HG03060 (cell line): Measurements from ENCODE around the gene SNX8.
"Not testable (repeated sequence)": the region's sequence is repeated elsewhere in the genome, so short reads cannot be mapped to it uniquely, and the experiment has no call there.

ENCODE experiments used
- ATAC-seq: cut with Tn5 transposase; IDR thresholded peaks from one replicate; pipeline ENCODE4 v1.9.1; 2021; ENCODE audit warnings: low read depth, moderate number of reproducible peaks; ENCODE audit not compliant: unreplicated experiment

The SNX8 gene

DNA sequence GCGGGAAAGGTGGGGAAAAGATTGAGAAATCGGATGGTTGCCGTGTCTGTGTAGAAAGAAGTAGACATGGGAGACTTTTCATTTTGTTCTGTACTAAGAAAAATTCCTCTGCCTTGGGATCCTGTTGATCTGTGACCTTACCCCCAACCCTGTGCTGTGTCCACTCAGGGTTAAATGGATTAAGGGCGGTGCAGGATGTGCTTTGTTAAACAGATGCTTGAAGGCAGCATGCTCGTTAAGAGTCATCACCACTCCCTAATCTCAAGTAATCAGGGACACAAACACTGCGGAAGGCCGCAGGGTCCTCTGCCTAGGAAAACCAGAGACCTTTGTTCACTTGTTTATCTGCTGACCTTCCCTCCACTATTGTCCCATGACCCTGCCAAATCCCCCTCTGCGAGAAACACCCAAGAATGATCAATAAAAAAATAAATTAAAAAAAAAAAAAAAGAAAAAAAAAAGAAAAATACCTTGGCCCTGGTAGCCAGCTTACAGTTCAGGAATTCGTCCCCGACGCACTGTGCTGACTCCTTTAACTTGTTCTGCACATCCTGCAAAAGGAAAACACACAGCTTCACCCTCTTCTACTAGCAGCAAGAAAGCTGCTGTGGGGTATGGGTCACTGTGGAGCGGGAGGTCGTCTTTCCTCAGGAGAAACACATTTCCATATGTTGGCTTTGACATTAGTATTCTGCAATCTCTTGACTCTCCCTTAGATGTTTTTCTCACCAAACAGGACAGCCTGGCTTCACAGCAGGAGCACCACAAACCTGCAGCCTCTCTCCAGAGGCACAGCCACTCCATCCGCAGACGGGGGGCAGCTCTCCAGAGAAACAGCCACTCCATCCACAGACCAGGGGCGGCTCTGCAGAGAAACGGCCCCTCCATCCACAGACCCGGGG, 44.9 kb downstream of the SNX8 start:
- ATAC-seq, result not testable (repeated sequence)

DNA sequence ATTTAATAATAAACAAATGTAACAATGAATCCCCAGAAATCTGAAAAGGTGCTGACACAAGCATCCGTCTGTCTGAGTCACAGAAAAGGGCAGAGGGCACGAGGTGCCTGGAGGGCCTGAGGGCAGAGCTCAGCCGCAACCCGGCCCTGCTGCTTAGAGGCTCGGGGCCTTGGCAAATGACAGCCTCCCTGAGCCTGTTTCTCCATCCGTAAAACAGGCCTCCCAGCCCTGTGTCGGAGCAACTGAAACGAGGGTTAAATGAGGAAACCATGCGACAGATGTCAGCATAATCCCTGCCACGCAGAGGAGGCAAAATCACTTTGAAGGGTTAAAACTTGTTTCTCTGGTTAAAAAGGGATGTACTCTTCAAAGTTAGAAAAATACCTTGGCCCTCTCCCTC, 47.3 kb downstream of the SNX8 start:
- ATAC-seq, result no peak

DNA sequence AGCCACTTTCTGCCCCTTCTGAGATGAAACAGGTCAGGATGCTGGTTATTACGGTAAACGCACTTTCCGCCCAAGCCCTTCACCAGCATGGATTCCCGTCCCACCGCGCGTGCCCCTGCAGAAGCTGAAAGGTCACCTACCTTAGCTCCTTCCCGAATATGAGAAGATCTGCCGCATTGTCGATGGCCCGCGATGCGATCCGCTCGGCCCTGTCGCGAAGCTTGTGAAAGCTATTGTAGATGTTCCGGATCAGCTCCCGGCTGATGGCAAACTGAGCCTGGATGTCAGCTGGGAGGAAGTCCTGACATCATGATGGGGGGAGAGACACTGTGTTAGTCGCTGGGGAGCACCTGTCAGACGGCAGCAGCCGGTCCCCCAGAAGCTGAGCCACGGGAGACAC, 50.1 kb downstream of the SNX8 start:
- ATAC-seq, result no peak

DNA sequence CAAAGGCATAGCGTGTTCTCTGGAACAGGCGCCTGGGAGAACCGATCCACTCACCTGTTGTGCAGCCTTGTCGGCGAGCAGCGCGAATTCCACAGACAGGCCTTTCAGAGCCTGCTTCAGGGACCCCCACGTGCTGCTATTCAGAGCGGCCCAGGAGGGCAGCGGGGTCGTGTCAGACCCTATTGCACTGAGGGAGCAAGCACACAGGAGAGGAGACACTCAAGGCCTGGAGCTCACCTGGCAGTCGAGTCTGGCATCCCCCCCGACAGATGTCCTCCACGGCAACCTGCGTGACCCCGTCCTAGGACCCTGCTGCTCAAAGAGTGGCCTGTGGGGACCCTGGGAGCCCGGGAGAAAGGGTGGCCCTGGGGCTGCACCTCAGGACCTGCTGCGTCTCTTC, 51.1 kb downstream of the SNX8 start:
- no peak for ATAC-seq

DNA sequence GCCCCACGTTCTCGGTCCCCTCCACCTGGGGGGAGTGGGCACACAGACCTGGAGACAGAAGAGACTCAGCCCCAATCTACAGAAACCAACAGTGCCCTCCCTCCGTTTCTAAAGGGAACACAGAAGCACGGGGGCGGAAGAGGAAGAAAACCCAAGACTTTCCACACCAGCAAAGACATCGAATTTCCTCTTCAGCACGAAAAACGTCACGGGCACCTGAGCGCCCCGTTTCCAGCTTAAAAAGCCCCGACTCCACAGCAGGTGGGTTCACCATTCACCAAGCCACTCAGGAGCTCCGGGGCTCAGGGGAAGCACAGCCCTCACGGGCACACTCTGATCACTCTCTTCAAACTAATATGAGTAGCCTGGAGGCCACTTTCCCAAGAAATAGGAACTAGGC, 52.6 kb downstream of the SNX8 start:
- no peak for ATAC-seq

DNA sequence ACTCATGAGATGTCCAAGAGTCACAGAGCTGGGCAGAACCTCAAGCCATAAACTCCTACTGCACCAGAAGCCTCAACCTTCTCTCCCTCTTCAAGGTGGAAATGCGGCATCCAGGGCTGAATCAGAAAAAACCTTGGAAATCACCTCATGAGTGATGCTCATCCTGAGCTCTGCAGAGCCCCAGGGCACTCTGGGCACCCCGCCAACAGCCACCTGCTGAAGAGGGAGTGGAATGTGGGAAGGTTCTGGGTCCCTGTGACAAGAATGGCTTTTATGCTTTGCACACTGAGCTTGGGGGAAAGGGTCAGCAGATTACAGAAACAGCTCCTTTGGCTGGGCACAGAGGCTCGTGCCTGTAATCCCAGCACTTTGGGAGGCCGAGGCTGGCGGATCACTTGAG, 53.4 kb downstream of the SNX8 start:
- ATAC-seq, result no peak

DNA sequence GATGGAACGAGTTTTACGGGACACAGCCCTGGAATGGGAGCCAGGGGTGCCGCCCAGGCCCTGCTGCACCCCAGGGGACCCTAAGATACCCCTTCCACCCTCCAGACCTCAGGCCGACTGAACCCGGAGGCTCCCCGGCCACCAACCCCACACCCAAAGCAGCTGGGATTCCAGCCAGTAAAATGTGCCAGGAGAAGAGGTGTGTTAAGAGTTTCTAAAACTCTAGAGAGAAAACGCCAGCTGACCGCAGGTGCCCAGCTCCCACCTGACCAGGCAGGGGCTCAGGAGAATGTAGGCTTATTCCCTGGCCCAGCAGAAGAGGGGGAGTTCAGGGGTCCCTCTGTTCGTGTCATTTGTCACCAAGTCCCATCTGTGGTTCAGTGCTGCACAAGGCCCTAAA, 54.8 kb downstream of the SNX8 start:
- no peak for ATAC-seq

DNA sequence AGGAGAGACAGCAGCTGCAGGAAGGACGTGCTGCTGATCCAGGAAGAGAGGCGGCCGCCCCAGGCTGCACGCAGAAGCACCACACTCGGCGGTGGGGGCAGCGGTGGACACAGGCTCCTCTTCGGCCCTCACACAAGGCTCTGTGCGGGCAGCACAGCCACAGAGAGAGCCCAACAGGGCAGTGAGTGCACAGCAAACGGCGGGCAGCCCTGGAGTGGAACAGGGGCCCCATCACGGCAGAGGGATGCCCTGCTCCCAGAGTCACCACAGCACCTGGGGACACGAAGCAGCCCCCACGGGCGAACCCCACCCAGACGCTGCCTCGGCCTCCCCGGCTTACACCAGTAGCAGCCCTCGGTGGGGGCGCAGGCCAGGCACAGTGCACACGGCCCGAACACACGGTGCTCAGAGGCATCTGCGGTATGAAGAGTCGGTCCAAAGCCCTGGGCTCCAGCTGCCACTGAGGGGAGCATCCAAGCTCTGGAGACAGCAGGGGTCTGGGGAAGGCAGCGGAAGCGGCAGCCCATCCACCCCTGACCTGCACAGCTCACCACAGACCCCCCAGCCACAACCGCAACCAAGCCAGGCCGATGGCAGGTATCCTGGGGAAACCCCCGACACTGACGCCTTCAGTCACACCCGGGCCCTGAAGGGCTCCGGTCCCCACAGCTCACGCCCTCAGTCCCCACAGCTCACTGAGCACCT, 55.4 kb downstream of the SNX8 start:
- no peak for ATAC-seq

DNA sequence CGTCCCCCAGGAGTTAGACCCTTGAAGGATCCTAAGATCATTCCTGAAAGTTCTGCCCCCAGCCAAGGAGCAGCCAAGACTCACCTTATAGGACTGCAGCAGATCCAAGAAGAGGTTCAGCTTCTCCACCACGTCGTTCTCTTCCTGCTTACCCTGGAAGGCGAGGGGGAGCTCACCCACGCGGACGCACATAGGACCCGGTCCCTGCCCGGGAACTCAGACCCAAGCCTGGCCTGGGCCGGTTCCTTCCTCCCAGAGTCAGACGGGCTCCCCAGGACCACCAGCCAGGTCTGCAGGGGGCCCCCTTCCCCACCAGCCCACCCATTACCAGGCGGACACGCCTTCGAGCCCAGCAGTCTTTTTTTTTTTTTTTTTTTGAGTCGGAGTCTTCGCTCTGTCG, 56.6 kb downstream of the SNX8 start:
- ATAC-seq, result no peak

DNA sequence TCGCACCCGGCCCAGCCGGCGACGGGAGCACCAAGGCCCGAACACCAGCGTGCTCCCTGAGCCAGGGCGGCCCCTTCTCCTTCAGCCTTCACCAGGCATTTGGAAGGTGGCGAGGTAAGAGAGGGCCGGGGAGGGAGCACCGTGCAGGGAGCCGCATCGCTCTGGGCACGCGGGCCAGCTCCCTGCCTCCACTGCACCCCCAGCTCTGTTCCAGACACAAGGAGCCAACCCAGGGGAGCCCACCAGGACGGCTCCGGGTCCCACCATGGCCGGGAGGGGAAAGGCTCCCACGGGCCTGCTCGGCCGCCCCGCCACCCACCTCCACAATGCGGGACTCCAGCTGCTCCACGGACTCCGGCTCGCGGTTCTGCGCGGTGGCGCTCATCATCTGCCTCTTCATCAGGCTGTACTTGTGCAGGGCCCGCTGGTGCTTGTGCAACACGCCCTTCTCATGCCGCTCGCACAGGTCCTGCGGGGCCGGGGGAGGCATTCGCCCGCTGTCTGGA, 57.1 kb downstream of the SNX8 start:
- ATAC-seq, result no peak

DNA sequence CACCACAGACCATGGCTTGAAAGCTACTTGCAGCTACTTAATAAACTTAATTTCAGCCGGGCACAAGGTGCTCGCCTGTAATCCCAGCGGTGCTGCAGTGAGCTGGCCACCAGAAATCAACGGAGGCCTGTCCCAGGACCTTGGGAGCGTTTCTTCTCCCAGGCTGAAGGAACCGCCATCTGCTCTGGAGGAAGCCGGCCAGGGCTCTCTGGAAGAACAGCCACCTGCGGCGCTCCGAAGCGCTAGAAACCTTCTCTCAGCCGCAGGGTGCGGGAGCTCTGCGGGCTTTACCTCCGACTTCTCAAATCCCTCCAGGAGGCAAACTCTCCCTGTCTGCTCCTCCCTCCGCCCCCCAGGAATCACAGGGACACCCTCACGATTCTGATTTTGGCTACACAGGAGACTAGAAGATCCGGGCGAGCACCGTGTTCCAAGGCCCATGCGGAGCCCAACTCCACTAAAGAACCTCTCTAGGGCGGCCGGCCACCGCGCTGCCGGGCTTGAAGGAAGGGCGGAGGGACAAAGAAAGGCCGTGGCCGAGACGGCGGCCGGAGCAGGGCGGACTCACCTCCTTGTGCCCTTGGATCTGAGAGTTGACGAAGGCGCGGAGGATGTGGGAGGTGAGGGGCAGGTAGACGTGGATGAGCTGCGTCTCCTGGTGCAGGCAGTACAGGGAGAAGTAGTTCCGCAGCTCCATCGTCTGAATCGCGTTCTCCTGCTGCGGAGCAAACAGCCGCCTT, 57.8 kb downstream of the SNX8 start:
- no peak for ATAC-seq

DNA sequence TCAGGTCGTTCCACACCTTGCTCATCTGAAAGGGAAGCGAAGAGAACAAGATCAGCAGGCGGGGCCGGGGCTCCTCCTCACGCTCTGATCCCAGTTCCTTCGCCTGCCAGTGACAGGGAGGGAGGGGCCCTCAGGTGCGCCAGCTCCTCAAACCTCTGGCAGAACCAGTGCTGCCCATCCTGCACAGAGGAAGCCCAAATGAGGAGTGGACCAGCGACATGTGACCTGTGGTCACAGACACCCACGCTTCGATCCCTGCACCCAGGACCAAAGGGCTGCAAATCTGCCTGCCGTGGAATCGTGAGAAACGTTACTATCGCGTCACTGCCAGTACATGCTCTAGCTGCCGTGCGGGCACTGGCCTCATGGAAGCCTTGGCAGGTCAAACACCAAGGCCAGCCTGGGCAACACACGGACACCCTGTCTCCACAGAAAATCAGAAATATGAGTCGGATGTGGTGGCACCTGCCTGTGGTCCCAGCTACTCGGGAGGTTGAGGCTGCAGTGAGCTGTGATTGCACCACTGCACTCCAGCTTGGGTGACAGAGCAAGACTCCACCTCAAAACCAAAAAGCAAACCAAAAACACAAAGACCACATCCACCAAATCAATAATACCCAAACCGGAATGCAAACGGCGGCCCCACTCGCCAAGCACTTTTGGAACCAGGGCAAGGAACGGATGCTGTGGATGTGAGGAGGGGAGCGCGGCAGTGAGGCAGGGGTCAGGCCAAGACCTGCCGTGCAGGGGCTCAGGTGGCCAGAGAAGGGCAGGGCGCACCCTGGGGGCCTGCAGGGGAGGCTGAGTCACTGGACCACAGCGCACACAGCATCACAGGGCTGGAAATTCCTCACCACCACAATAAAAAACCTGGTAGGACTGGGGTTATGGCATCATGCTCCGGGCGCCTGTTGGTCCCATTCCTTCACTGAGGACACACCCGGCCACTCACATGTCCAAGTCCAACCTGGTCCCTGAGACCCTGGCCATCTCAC, 58.8 kb downstream of the SNX8 start:
- no peak for ATAC-seq

DNA sequence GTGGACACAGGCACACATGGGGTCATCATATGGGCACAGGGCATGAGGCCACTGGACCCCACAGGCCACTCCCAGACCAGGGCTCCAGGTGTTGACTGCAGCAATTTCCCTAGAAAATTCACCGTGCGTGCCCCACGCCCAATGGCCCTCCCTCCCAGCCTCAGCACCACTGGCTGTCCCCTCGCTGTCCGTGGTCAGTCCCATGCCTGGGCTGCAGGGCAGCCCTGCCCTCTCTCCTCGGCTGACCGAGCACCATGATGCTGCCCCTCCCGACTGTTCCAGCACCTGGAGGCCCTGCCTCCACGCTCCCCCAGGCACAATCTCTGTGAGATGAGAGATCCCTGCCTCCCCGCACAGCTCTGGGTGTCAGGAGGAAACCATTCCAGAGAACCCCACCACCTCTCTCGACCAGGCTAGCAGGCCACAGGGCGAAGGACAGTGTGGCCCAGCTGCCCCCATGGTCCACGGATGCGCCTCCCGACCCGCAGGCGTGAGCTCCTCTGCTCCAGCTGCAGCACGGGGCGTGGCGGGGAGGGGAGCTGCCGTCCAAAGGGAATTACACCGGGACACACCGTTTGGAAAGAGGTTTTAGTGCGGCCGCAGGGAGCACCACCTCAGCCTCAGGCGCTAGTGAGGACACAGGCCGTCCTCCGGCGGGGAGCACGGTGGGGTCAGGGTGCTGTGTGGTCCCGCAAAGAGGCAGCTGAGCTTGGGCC, 59.7 kb downstream of the SNX8 start:
- no peak for ATAC-seq

DNA sequence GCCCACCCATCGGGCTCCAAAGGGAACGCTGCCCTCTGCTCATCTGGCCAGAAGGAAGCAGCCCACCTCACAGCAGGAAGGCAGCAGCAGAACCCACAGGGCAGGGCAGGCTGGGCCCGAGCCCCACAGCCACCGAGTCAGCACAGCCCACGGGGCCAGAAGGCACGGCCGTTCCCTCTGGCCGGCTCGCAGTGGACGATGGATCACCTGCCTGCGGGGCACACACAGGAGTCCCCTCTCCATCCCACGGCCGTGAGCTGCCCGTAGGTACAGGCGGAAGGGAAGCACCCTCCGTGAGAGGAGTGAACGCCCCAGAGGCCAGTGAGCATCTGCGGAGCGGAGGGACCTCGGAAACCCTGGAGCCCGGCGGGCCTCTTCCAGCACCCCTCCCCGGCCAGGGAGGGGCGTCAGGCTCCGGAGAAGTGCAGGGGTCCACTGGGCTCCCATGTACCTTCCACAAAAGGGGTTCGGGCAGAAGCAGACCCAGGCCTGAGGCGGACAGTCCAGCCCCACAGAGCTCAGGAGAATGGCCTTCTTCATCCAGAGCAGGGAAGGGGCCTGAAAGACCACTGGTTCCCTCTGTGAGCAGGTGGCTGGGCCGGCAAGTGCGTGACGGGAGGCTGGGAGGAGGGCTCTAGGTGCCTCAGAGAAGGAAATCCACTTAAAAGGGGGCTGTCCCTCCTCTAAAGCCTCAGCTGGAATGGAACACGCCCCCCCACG, 60.6 kb downstream of the SNX8 start:
- ATAC-seq, result no peak

DNA sequence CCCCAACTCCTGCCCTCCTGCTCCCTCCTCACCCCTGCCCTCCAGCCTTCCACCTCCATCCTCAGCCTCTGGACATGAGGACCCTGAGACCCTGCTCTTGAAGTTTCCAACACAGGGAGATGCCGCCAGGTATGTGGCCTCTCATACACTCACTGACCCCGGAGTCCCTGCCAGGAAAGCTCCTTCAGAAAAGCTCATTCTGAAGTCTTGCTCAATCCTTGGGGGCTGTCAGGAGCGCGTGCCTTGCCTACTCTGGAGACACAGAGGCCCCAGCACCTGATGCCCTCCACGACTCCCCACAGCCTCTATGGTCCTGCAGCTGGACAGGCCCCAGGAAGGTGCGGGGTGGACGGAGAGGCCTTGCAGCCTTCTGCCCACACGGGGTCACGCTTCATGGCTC, 61.2 kb downstream of the SNX8 start:
- no peak for ATAC-seq

DNA sequence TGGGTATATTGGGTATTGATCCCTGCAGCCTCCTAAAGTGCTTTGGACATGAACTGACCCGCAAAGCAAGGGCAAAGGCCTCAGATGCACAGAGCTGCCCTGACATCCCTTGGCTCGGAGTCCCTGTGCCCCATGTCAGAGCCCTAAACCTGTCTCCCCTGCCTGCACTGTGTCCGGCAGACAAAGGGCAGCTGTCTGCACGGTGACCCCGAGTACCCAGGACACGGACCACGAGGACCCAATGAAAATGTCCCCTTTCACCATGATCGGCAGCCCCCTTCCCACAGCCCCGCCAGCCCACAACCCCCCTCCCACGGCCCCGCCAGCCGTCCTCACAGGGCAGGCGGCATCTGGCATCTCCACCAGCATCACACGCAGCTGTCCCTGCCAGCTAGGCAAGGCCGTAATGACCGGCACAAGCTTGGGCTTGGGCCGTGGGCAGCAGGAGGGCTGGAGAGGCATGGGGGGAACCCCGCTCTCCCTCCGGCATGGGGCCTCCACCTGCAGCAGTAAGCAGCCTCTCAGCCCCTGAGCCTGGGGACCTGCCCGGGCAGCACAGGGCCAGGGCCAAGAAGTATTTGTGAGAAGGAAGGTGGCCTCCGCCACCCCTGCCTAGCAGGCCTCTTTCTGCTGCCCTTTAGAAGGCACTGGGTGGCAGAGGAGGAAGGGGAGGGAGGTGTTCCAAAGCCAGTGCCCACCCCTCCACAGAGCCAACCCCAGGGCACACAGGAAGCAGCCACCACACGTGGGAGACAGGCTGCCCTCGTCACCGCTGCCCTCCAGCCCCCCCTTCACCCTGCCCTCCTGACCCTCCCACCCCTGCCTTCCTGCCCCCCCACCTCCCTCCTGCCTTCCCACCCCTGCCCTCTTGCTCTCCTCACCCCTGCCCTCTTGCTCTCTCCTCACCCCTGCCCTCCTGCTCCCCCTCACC, 62.1 kb downstream of the SNX8 start:
- ATAC-seq, result no peak

DNA sequence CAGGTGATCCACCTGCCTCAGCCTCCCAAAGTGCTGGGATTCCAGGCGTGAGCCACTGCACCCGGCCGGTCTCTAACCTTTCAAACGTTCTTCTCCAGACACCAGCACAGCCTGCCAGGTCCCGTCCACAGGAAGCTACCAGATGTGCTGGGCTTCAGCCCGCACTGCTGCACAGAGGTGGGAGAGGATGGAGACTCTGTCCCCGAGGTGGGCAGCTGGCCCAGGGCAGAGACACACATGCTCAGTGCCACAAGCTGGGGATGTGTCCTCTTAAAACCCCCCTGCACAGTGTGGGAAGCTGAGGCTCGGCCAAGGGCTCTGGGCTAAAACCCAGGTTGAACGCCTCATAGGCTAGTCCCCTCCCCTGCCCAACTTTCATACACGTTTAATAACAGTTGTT, 62.9 kb downstream of the SNX8 start:
- ATAC-seq, result no peak
